ENCODE results near the gene PHTF1.
A peak's percentile ranks its signal among the peaks of the same experiment; 100 is the strongest.

PHTF1 gene

GRCh38 chr1:113759333-113760101 is at the start of gene PHTF1:
Gene PHTF1, minus strand, starts transcription at chr1:113759486. Its CDS starts 783 bp downstream, at chr1:113758703.
- DNase-seq: peak; percentile 72

- DNase-seq: no peak
Measured at GRCh38 chr1:113808450-113809195, 49.3 kb upstream of the PHTF1 start.

- DNase-seq: no peak
Measured at GRCh38 chr1:113805639-113806038, 46.4 kb upstream of the PHTF1 start.

- DNase-seq: no peak
Measured at GRCh38 chr1:113805256-113805531, 45.9 kb upstream of the PHTF1 start.

- DNase-seq: no peak
Measured at GRCh38 chr1:113804421-113805255, 45.4 kb upstream of the PHTF1 start.

GRCh38 chr1:113802367-113803007 is 43.2 kb upstream of the PHTF1 start:
- no peak for DNase-seq

GRCh38 chr1:113800487-113800886 is 41.2 kb upstream of the PHTF1 start:
- DNase-seq: no peak

GRCh38 chr1:113797472-113797871 is 38.2 kb upstream of the PHTF1 start:
- DNase-seq: peak; percentile 22

- no peak for DNase-seq
Measured at GRCh38 chr1:113793878-113794834, 34.9 kb upstream of the PHTF1 start.

GRCh38 chr1:113792986-113793385 is 33.7 kb upstream of the PHTF1 start:
- DNase-seq: no peak

GRCh38 chr1:113792471-113792870 is 33.2 kb upstream of the PHTF1 start:
- DNase-seq: no peak

- no peak for DNase-seq
Measured at GRCh38 chr1:113788802-113789201, 29.5 kb upstream of the PHTF1 start.

- DNase-seq: no peak
Measured at GRCh38 chr1:113787663-113788062, 28.4 kb upstream of the PHTF1 start.

GRCh38 chr1:113786069-113786468 is 26.8 kb upstream of the PHTF1 start:
- DNase-seq: peak; percentile 64

- no peak for DNase-seq
Measured at GRCh38 chr1:113784104-113784779, 25.0 kb upstream of the PHTF1 start.

GRCh38 chr1:113783254-113784103 is 24.2 kb upstream of the PHTF1 start:
- DNase-seq: no peak

GRCh38 chr1:113782406-113782805 is 23.1 kb upstream of the PHTF1 start:
- no peak for DNase-seq

- DNase-seq: no peak
Measured at GRCh38 chr1:113780374-113781146, 21.3 kb upstream of the PHTF1 start.

GRCh38 chr1:113779542-113779941 is 20.3 kb upstream of the PHTF1 start:
- DNase-seq: no peak

GRCh38 chr1:113777561-113777960 is 18.3 kb upstream of the PHTF1 start:
- DNase-seq: no peak
